ENCODE data around the gene ZNF502. TPM values are rescaled to one million over a fixed set of nuclear protein-coding genes. Genes with fewer than 3 reads are reported as not detected.

ZNF502 gene
- total RNA-seq, 1 donor from 2014 or later: not detected

DNA sequence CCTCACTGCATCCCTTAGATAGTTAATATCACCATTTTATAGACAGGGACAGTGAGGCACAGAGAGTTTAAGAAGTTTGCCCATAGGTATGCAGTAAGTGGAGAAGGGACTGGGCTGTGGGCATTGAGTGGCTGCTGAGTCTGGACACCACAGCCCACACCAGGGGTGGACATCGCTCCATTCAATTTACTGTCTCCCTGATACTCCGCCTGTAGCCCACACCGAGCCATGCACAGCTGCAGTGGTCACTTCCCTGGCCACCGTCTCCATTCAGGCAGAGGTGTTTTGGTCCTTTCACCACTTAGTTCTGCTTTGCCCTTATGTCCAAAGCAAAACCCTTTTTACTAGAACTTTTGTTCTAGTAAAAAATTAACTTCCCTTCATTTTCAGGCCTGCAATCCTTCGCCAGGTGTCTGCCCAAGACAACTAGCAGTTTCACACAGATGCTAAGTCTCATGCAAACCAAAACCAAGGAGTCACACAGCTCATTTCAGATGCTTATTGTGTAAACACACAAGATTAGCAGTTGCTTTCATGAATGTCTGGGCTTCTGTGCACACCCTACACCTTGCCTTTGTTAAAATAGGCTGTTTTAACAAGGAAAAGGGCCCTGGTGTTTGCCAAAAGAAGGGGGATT, 33.9 kb upstream of the ZNF502 start:
- TF ChIP-seq, protein P1, sequence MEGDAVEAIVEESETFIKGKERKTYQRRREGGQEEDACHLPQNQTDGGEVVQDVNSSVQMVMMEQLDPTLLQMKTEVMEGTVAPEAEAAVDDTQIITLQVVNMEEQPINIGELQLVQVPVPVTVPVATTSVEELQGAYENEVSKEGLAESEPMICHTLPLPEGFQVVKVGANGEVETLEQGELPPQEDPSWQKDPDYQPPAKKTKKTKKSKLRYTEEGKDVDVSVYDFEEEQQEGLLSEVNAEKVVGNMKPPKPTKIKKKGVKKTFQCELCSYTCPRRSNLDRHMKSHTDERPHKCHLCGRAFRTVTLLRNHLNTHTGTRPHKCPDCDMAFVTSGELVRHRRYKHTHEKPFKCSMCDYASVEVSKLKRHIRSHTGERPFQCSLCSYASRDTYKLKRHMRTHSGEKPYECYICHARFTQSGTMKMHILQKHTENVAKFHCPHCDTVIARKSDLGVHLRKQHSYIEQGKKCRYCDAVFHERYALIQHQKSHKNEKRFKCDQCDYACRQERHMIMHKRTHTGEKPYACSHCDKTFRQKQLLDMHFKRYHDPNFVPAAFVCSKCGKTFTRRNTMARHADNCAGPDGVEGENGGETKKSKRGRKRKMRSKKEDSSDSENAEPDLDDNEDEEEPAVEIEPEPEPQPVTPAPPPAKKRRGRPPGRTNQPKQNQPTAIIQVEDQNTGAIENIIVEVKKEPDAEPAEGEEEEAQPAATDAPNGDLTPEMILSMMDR (IDR thresholded peaks at IDR 0.05): no peak
- H3K27me3 Mint-ChIP-seq (ENCODE audit: low read depth): no peaks in the 10 kb centered on the region
- H3K27ac Mint-ChIP-seq (ENCODE audit: unreplicated experiment): no peak overlapping the region
- H3K36me3 Mint-ChIP-seq (ENCODE audit: low read depth): peaks cover 13% of the 10 kb centered on the region
- no peaks in the 10 kb centered on the region for H3K4me1 Mint-ChIP-seq (ENCODE audit: low read depth)
- H3K9me3 Mint-ChIP-seq (ENCODE audit: low read depth): peaks cover 19% of the 10 kb centered on the region
- DNase-seq (ENCODE audit: low spot score): no peak
- H3K4me3 Mint-ChIP-seq (ENCODE audit: unreplicated experiment): no peak overlapping the region

DNA sequence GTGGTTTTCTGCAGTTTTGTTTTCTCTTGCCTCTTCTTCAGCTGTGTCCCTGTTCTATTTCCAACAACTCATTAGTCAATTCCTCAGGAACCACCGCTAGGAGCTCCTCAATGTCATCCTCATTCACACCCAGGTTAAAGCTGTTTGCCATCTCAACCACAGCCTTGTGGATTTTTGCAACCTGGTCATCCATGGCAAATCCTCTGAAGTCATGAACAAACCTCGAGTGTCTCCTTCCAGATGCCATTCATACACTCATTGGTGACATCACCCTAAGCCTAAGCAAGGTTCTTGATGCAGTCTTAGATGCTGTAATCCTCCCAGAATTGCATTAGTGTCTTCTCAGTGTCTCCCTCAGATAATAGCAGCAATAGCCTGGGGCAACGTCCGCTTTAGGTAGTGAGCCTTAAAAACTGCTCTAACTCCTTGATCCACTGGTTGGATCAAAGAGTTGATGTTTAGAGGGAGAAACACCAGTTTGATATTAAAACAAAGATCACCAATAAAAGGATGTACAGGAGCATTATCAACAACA, 31.5 kb upstream of the ZNF502 start:
- Mint-ChIP-seq H3K4me1 (ENCODE audit: low read depth) (peaks cover 14% of the 10 kb centered on the region), H3K27ac (ENCODE audit: unreplicated experiment) (no peak overlapping the region), H3K27me3 (ENCODE audit: low read depth) (no peaks in the 10 kb centered on the region), H3K36me3 (ENCODE audit: low read depth) (peaks cover 23% of the 10 kb centered on the region), H3K4me3 (ENCODE audit: unreplicated experiment) (no peak overlapping the region), H3K9me3 (ENCODE audit: low read depth) (peaks cover 24% of the 10 kb centered on the region)
- no peak for DNase-seq (ENCODE audit: low spot score)
- TF ChIP-seq, protein P1 (IDR thresholded peaks at IDR 0.05): no peak

DNA sequence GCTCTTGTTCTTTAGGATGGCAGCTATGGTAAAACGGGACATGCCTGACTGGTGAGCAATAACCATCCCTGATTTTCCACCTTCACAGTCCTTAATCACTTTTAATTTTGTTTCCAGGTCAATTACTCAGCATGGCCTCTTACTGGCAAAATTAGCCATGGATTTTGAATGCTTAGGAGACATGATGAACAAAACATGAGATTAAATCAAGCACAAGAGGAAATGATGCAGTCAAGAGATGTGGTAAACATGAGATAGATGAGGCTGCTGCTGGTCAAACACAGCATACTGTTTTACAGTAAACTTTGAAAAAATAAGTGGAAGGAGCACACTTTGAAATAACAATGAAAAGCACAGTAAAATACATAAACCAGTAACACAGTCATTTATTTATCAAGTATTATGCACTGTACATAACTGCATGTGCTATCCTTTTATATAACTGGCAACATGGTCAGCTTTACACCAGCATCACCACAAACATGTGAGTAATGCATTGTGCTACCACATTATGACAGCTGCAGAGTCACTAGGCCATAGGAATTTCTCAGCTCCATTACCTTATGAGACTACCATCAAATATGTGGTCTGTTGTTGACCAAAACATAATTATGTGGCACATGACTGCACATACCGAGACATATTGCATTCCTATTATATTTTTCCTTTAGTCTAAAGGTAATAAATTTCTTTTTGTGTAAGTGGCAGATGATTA, 30.1 kb upstream of the ZNF502 start:
- no peak overlapping the region for H3K4me3 Mint-ChIP-seq (ENCODE audit: unreplicated experiment)
- peaks cover 14% of the 10 kb centered on the region for H3K4me1 Mint-ChIP-seq (ENCODE audit: low read depth)
- no peak overlapping the region for H3K27ac Mint-ChIP-seq (ENCODE audit: unreplicated experiment)
- H3K27me3 Mint-ChIP-seq (ENCODE audit: low read depth): no peaks in the 10 kb centered on the region
- TF ChIP-seq, protein P1 (IDR thresholded peaks at IDR 0.05): no peak
- H3K36me3 Mint-ChIP-seq (ENCODE audit: low read depth): peaks cover 23% of the 10 kb centered on the region
- H3K9me3 Mint-ChIP-seq (ENCODE audit: low read depth): peaks cover 33% of the 10 kb centered on the region
- DNase-seq (ENCODE audit: low spot score): no peak

DNA sequence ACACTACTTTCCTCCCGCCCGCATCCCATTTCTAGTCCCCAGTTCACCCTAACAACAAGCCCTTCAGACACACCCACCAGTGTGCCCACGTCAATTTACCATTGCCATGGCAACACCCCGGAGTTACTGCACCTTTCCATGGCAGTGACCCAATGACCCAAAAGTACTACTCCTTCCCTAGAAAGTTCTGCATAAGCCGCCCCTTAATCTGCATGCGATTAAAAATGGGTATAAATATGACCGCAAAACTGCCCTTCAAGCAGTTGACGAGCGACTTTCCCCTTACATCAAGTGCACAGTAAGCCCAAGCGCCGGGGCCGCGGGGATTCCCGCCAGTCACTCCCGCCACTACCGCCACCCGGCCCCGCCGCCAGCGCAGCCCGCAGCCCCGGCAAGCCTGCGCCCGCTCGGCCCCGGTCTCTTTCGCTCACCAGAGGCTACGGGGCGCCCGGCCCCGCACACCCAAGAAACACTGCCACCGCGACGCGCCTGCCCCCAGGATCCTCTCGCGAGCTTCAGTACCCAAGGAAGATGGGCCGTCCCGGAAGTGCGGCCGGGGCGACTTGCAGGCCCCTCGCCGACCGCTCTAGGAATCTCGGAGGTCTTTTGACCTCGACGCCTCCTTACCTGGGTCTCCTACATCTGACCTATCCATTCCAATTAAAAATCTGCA, 27.2 kb upstream of the ZNF502 start:
- peak overlapping the region; percentile 66 for H3K27ac Mint-ChIP-seq (ENCODE audit: unreplicated experiment)
- TF ChIP-seq, protein P1 (IDR thresholded peaks at IDR 0.05): no peak
- peak overlapping the region; percentile 89 for H3K4me3 Mint-ChIP-seq (ENCODE audit: unreplicated experiment)
- peaks cover 4% of the 10 kb centered on the region for H3K27me3 Mint-ChIP-seq (ENCODE audit: low read depth)
- H3K4me1 Mint-ChIP-seq (ENCODE audit: low read depth): peaks cover 14% of the 10 kb centered on the region
- peaks cover 47% of the 10 kb centered on the region for H3K9me3 Mint-ChIP-seq (ENCODE audit: low read depth)
- DNase-seq (ENCODE audit: low spot score): peak; percentile 90
- peaks cover 23% of the 10 kb centered on the region for H3K36me3 Mint-ChIP-seq (ENCODE audit: low read depth)

DNA sequence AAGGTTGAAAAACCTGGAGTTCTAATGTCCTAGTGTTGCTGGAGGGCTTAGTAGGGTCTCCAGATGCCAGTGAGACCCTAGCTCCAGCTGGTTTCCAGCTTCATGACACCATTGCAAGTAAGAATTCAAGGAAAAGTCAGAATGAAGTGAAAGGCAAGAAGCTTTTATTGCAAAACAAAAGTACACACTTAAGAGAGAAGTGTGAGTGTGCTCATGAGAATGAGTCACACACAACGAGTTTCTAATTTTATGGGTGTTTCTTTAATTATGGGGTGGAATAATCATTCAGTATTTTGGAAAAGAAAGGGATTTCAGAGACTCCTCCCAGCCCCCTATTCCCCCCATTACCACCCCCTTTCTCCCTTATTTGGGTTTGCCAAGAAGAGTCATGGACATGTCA, 24.6 kb upstream of the ZNF502 start:
- TF ChIP-seq, protein P1 (IDR thresholded peaks at IDR 0.05): no peak
- Mint-ChIP-seq H3K9me3 (ENCODE audit: low read depth) (peaks cover 58% of the 10 kb centered on the region), H3K36me3 (ENCODE audit: low read depth) (peaks cover 16% of the 10 kb centered on the region), H3K27me3 (ENCODE audit: low read depth) (peaks cover 23% of the 10 kb centered on the region), H3K27ac (ENCODE audit: unreplicated experiment) (no peak overlapping the region), H3K4me1 (ENCODE audit: low read depth) (peaks cover 14% of the 10 kb centered on the region), H3K4me3 (ENCODE audit: unreplicated experiment) (no peak overlapping the region)
- DNase-seq (ENCODE audit: low spot score): no peak

All from chondrocyte (in vitro differentiated cells).